DND-41 (cell line): ENCODE results near the gene NGRN.
"Not testable (repeated sequence)": the region's sequence is repeated elsewhere in the genome, so short reads cannot be mapped to it uniquely, and the experiment has no call there.

Experiments
- CTCF ChIP-seq: IDR thresholded peaks from 2 replicates; pipeline ENCODE4 v1.5.1; 2012; ENCODE audit warnings: borderline replicate concordance, low read length, moderate library complexity, mild to moderate bottlenecking; ENCODE audit not compliant: poor library complexity, severe bottlenecking; ENCODE audit errors: extremely low read depth
- EZH2 ChIP-seq: IDR thresholded peaks from 3 replicates; pipeline ENCODE4 v1.6.1; 2012; ENCODE audit warnings: borderline replicate concordance, low read depth, mild to moderate bottlenecking, moderate library complexity, low read length, inconsistent platforms; ENCODE audit not compliant: severe bottlenecking

- not testable (repeated sequence) for TF ChIP-seq CTCF, EZH2
Measured at GRCh38 chr15:90281637-90282036, 16.2 kb downstream of the NGRN start.
